ENCODE data around the gene CLIC5.

DNA sequence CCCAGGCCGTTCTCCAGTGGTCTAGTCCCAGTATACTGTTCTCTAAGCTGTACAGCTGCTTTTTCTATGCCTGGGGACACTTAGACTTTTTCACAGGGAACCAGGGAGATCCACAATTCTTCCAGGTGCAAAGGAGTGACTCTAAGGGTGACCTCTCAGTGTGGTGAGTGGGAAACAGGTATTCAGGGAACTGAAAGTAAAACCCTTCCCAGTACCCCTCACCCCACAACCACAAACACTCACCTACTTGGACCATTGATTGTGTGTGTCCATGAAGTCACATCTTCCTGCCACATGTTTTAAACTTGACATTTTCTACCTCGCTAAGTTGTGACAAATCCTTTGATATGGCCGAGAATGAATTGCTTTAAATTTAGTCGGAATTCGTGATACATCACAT is 183.6 kb downstream of the CLIC5 start:
- TF ChIP-seq, protein P1, sequence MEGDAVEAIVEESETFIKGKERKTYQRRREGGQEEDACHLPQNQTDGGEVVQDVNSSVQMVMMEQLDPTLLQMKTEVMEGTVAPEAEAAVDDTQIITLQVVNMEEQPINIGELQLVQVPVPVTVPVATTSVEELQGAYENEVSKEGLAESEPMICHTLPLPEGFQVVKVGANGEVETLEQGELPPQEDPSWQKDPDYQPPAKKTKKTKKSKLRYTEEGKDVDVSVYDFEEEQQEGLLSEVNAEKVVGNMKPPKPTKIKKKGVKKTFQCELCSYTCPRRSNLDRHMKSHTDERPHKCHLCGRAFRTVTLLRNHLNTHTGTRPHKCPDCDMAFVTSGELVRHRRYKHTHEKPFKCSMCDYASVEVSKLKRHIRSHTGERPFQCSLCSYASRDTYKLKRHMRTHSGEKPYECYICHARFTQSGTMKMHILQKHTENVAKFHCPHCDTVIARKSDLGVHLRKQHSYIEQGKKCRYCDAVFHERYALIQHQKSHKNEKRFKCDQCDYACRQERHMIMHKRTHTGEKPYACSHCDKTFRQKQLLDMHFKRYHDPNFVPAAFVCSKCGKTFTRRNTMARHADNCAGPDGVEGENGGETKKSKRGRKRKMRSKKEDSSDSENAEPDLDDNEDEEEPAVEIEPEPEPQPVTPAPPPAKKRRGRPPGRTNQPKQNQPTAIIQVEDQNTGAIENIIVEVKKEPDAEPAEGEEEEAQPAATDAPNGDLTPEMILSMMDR (IDR thresholded peaks at IDR 0.05): no peak
- no peak for TF ChIP-seq POLR2A (IDR thresholded peaks at IDR 0.05)
